PC-9 (cell line): ENCODE data around the gene ZBTB8B.

Source experiments
- EZH2 ChIP-seq: fragments of 200-600 bp; sonication (generic); IDR thresholded peaks from 2 replicates; pipeline ENCODE4 v1.8.0; 2017; ENCODE audit warnings: antibody characterized with exemption, low read depth
- TF ChIP-seq, protein P1 (sequence below): fragments of 200-600 bp; sonication (generic); conservative IDR thresholded peaks from 2 replicates; pipeline ENCODE4 v1.6.1; 2017; ENCODE audit warnings: mixed run types, antibody characterized with exemption, mild to moderate bottlenecking, moderate library complexity

DNA sequence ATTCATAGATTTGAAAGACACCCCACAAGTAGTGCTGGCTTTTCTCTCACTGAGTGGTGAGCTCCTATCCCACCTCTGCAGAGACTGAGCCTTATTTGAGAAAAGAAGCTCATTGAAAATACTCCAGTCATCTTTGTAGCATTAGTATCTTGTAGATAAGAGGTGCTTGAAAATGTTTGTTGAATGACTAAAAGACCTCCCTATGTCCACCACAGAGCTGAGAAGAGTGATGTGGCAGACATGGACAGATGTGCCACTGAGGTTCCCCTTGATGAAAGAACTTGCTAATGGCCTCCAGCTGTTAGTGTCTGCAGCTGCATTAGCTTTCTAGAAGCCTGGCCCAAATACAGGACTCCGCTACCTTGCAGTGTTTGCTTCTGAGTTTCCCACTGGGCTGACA is 45.1 kb downstream of the ZBTB8B start:
- TF ChIP-seq, protein P1, sequence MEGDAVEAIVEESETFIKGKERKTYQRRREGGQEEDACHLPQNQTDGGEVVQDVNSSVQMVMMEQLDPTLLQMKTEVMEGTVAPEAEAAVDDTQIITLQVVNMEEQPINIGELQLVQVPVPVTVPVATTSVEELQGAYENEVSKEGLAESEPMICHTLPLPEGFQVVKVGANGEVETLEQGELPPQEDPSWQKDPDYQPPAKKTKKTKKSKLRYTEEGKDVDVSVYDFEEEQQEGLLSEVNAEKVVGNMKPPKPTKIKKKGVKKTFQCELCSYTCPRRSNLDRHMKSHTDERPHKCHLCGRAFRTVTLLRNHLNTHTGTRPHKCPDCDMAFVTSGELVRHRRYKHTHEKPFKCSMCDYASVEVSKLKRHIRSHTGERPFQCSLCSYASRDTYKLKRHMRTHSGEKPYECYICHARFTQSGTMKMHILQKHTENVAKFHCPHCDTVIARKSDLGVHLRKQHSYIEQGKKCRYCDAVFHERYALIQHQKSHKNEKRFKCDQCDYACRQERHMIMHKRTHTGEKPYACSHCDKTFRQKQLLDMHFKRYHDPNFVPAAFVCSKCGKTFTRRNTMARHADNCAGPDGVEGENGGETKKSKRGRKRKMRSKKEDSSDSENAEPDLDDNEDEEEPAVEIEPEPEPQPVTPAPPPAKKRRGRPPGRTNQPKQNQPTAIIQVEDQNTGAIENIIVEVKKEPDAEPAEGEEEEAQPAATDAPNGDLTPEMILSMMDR, result no peak
- TF ChIP-seq EZH2, result no peak
